ENCODE data around the gene MAGI2. TPM values are rescaled to one million over a fixed set of nuclear protein-coding genes. Genes with fewer than 3 reads are reported as not detected.

Gene MAGI2
- total and polyA plus RNA-seq, 2 donors (not counting 3 experiments of a cell fraction or from before 2014, with no cell fraction given), result 0.28 to 6.0 TPM

DNA sequence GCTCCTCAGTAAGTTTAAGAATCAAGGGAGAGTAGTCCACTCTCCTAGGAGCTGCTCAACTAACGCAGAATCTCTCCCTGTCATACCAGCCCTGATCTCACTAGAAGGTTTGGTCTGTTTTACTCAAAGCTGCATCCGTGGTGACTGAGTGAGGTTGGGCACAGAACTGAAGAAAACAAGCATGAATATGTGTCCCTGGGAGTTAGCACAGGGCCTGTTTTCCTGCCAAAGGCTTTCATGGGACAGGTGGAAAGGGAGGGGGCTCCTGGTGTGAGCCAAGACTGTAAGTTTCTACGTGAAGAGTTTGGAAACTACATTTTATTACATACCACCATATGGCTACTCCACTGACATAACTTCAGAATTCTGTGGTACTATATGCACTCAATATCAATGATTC is 705.9 kb downstream of the MAGI2 start:
- BruUV-seq (replicated peaks), result no TSS peak
- H3K4me3 ChIP-seq (replicated peaks in 1 of 3; ENCODE audit: insufficient read depth in 1 of 3, low read depth in 1 of 3, low read length in 3 of 3), result no peak overlapping the region
- no peak overlapping the region for H3K27ac ChIP-seq (ENCODE audit: insufficient read depth, low read depth, low read length)
- ChIA-PET CTCF (no interaction called here), POLR2A (no interaction called here)
- intact Hi-C loops (cut with micrococcal nuclease), result no loop called here
- dilution Hi-C loops (cut with MboI; ENCODE audit: extremely low pct_ligation_motif_present, low sequenced_read_pairs), result no loop called here
- DNase-seq (ENCODE audit: low read depth, low spot score) (no peak), FAIRE-seq (no peak)
- H3K9ac ChIP-seq (replicated peaks; ENCODE audit: extremely low read depth, insufficient read depth, low read length), result no peak overlapping the region
- no peaks in the 10 kb centered on the region for H3K9me1 ChIP-seq (replicated peaks; ENCODE audit: control insufficient read depth, extremely low read depth, insufficient read depth, low read length)
- H3K27me3 ChIP-seq (ENCODE audit: control insufficient read depth in 2 of 2, insufficient read depth in 2 of 2, low read length in 2 of 2), result no peaks in the 10 kb centered on the region
- H3K4me2 ChIP-seq (ENCODE audit: insufficient read depth, low read length), result no peak overlapping the region
- no peaks in the 10 kb centered on the region for H3K36me3 ChIP-seq (ENCODE audit: control insufficient read depth in 2 of 2, extremely low read depth in 1 of 2, insufficient read depth in 2 of 2, low read length in 2 of 2)
- H3K4me1 ChIP-seq (ENCODE audit: control insufficient read depth, extremely low read depth, insufficient read depth, low read length), result no peaks in the 10 kb centered on the region
- no peaks in the 10 kb centered on the region for H3K9me3 ChIP-seq (replicated peaks; ENCODE audit: control insufficient read depth, insufficient read depth, low read length)
- H3K79me2 ChIP-seq (ENCODE audit: control insufficient read depth, insufficient read depth, low read length), result no peaks in the 10 kb centered on the region
- TF ChIP-seq POLR2AphosphoS5 (IDR thresholded peaks at IDR 0.05; ENCODE audit: insufficient read depth, low read depth, low read length), result no peak
- no peak for TF ChIP-seq POLR2A (IDR thresholded peaks at IDR 0.05; ENCODE audit: low read depth, low read length)
- TF ChIP-seq, protein P1, sequence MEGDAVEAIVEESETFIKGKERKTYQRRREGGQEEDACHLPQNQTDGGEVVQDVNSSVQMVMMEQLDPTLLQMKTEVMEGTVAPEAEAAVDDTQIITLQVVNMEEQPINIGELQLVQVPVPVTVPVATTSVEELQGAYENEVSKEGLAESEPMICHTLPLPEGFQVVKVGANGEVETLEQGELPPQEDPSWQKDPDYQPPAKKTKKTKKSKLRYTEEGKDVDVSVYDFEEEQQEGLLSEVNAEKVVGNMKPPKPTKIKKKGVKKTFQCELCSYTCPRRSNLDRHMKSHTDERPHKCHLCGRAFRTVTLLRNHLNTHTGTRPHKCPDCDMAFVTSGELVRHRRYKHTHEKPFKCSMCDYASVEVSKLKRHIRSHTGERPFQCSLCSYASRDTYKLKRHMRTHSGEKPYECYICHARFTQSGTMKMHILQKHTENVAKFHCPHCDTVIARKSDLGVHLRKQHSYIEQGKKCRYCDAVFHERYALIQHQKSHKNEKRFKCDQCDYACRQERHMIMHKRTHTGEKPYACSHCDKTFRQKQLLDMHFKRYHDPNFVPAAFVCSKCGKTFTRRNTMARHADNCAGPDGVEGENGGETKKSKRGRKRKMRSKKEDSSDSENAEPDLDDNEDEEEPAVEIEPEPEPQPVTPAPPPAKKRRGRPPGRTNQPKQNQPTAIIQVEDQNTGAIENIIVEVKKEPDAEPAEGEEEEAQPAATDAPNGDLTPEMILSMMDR (IDR thresholded peaks at IDR 0.05; ENCODE audit: extremely low read depth in 1 of 2, insufficient read depth in 1 of 2, low read depth in 1 of 2, low read length in 2 of 2), result no peak
- no peak for TF ChIP-seq GATA2 (IDR thresholded peaks at IDR 0.05; ENCODE audit: insufficient read depth, insufficient read length, low read depth, low read length)
- TF ChIP-seq JUN (IDR thresholded peaks at IDR 0.05; ENCODE audit: borderline replicate concordance, insufficient read depth, insufficient read length, low read depth), result no peak
- no peak for TF ChIP-seq MYC (IDR thresholded peaks at IDR 0.05; ENCODE audit: low read depth, low read length)
- TF ChIP-seq FOS (IDR thresholded peaks at IDR 0.05; ENCODE audit: borderline replicate concordance, insufficient read depth, low read length), result no peak
- TF ChIP-seq, protein P2, sequence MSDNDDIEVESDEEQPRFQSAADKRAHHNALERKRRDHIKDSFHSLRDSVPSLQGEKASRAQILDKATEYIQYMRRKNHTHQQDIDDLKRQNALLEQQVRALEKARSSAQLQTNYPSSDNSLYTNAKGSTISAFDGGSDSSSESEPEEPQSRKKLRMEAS (IDR thresholded peaks at IDR 0.05; ENCODE audit: insufficient read depth, insufficient read length), result no peak
- no peak for TF ChIP-seq EZH2 (IDR thresholded peaks at IDR 0.05; ENCODE audit: borderline replicate concordance, low read depth, low read length, severe bottlenecking)
- H4K20me1 ChIP-seq (replicated peaks; ENCODE audit: control insufficient read depth, extremely low read depth, insufficient read depth, low read length), result no peaks in the 10 kb centered on the region
- H2AFZ ChIP-seq (ENCODE audit: low read depth, low read length), result no peak overlapping the region
